ENCODE measurements around the gene KIAA0232.
"Not testable (repeated sequence)": the region's sequence is repeated elsewhere in the genome, so short reads cannot be mapped to it uniquely, and the experiment has no call there.

Gene KIAA0232

GRCh38 chr4:6756345-6756744, 26.2 kb upstream of the KIAA0232 start:
- DNase-seq (ENCODE audit: low read depth) = not testable (repeated sequence)

DNA sequence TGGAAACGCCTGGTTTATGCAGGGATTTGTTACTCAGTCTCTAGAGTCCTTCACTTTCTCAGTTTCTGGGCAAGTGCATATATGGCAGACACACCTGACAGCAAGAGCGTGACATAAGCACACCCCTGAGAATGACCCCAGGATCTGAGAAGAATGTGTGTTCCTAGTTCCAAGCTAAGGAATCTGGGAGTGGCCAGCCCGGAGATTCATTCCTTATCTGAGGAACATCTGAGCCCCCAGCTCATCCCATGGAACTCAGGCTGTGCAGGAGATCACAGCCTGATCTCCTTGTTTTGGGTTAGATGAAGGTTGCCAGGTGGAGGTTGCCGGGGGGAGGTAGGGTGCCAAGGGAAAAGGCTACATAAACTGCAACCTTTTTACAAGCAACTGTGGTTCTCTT, 23.8 kb upstream of the KIAA0232 start:
- DNase-seq (ENCODE audit: low read depth) = no peak

GRCh38 chr4:6760865-6761264, 21.7 kb upstream of the KIAA0232 start:
- no peak for DNase-seq (ENCODE audit: low read depth)

DNA sequence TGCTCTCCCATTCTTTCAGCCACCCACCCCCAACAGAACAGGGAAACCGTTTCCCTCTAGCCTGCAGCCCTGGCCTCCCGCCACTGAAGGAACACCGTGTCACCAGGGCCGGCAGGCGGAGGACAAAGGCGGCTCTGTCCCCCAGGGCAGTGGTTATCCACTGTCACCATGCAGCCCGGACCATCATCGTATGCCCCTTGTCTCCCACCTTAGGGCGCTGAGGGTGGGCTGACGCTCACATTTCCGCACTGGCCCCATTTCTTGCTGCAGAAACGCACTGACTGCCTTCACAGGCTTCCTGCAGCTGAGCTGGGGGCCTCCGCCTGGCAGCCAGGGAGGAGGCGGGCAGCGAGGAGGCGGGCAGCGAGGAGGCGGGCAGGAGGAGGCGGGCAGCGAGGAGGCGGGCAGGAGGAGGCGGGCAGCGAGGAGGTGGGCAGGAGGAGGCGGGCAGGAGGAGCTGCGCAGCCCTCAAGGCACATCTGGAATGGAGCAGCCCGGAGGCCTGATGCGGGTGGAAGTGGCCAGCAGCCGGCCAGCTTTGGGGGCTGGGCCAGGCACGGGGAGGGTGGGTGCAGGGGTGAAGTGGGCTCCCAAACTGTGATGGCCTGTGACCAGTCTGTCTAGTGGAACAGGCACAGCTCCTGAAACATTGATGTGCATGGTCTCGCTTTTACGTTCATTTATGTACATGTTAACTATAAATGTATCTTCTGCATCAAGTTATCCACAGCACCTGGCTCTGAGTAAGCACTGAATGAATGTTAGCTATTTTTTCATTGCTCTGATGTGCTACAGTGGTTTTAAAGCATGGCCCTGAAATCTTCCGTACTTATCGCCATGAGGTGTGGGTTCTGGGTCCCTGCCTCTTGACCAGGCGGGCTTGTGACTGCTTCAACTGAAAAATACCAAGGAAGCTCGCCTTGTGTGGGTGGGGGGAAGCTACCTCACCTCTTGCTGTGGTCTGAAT, 20.6 kb upstream of the KIAA0232 start:
- no peak for DNase-seq (ENCODE audit: low read depth)

DNA sequence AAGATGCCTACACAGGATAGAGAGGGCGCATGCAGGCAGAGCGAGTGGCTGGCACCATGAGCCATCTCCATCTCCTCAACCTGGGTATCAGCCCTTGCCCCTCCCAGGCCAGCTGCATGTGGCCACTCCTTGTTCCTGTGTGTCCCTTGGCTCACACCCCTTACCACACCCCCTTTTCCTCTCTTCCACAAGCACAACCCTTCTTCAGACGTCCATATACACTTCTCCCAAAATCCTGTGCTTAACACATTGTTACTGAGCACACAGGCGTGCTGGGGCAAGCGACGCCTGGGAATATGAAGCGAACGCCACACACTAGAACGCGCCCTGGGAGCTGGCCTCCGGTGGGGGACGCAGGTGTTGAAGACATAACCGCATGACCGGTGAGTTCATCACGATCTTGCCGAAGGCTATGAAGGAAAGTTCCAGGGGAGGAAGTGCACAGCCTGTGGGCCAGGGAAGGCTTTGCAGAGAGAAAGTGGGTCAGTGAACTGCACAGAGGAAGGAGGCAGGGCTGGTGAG, 19.1 kb upstream of the KIAA0232 start:
- no peak for DNase-seq (ENCODE audit: low read depth)

DNA sequence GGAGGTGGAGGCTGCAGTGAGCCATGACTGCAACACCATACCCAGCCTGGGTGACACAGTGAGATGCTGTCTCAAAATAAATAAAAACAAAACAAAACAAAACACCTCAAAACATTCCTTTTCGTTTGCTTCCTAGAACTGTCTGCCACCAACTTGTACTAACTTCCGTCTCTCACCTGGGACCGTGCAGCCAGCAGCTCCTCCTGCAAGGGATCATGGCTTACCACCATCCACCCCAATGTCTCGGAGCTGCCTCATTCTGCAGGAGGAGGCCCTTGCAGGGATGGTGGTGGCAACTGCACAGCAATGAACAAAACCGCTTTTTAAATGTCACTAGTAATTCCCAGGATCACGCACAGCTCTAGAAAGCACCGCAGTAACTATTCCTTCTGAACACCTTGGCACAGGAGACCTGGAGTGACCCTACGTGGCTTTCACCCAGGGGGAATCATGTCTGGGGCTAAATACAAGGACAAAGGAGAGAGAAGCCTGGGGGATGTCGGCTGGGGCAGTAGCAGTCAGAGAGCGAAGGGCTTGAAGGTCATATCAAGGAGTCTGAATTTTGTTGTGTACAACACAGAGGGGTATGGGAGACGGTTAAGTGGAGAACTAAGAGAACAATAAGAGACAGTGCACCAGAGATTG, 17.4 kb upstream of the KIAA0232 start:
- DNase-seq (ENCODE audit: low read depth) = no peak

DNA sequence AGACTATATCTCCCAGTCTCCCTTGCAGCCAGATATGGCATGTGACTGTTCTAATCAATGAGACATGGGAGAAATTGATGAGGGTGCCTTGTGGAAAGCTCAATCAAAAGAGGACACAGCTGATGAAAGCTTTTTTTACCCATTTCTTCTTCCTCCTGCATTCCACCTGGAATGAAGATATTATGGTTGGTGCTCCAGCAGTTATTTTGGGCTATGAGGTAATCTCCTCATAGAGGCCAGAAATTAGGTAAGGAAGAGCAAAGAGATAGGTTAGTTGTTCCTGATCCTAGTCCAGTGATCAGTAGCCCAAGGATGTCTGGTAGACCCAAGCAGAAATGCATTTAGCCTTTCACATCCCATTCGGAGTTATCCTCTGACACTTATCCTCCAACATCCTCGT, 16.8 kb upstream of the KIAA0232 start:
- no peak for DNase-seq (ENCODE audit: low read depth)

GRCh38 chr4:6767386-6767747, 15.2 kb upstream of the KIAA0232 start:
- no peak for DNase-seq (ENCODE audit: low read depth)

GRCh38 chr4:6767748-6768538, 14.6 kb upstream of the KIAA0232 start:
- no peak for DNase-seq (ENCODE audit: low read depth)

- no peak for DNase-seq (ENCODE audit: low read depth)
These were observed 14.0 kb upstream of the KIAA0232 start for GRCh38 chr4:6768539-6768905.

- DNase-seq (ENCODE audit: low read depth) = no peak
These were observed 13.1 kb upstream of the KIAA0232 start for GRCh38 chr4:6769233-6769988.

DNA sequence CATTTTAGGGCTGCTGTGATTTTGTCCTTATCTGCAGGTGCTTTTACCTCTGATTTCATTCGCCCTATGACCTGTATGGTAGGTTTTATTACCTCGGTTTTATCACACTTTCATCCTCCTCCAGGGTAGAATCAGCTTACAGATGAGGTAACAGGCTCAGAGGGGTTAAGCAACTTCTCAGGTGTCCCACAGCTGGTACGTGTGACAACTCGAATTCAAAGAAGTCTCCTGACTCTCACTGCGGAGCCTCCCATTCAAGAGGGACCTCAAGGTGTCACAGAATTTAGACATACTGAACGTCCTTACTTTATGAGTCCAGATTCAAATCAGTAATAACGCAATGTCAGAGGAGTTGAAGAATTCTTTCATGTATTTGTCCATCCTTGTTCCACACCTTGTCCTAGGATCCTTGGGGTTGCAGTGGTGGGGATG, 12.5 kb upstream of the KIAA0232 start:
- DNase-seq (ENCODE audit: low read depth) = no peak

DNA sequence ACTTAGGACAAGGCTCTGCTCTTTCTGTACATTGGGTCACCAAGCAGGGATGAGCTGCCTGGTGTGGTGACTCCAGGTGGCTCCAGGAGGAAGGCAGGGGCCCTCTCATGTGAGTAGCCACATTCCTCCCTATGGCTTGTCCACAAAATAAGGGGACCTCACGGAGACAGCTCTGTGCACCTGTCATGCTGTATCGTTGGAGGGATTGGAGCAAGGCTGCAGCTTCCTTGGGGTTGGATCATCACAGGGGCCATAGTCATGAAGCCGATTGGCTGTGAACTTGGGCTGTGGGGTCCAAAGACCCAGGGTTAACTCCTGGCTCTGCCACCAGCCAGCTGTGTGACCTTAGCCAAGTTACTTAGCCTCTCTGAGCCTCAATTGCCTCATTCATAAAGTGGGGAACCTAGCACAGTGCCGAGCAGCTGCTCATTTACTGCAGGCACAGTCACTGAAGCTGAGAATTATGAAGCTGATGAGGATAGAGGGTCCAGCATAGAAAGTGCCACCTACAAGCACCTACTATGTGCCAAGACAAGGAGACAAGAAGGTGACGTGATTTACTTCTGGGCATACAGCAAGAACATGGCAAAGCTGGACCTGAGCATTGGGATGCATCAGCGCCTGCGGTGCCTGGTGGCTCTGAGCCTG, 11.8 kb upstream of the KIAA0232 start:
- no peak for DNase-seq (ENCODE audit: low read depth)

DNA sequence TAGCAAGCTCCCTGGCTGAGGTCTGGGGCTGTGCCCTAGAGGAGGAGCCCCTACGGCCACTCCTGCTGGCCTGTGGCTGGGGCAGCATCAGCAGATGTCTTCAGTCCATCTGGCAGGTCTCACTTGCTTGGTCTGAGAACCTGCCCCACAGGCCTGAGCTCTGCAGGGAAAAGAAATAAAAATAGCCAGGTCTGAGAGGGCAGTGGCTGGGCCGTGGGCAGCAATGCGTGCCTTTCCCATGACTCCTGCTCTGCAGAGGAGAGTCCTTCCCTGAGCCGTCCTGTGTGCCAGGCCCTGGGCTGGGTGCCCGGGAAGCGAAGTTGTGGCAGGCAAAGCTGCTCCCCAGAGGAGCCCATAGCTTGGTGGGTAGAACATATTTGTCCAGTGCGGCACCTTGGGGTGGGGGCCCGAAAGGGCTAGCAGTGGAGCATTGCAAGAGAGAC, 11.3 kb upstream of the KIAA0232 start:
- no peak for DNase-seq (ENCODE audit: low read depth)

DNA sequence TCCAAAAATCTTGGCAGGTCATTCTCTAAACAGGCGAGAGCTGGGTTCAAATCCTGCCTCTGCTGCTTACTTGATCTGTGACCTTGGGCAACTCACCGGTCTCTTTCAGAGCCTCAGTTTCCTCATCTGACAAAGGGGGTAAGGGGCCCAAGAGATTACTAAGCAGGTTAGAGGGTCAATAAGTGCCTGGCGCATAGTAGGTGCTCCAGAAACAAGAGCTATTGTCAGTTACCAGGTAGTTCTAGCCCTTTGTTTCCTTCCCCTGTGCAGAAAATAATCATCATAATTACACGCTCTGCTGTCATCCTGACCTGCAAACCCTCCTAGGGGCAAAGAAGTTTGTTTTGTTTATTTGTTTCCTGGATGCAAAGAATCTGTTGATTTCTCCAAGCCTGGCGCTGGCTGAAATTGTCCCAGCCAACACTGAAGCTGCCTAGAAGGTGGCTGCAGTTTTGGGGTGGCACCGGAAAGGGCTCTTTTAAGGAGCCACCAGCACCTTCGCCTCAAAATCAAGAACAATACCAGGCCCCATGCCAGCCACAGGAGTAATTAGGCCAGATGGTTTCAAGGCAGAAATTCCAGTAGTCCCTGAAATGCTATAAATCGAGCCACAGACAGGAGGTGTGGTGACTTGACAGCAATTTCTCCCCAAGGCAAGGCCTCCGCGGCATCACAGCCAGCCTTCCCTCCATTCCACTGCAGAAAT, 10.2 kb upstream of the KIAA0232 start:
- DNase-seq (ENCODE audit: low read depth) = no peak

DNA sequence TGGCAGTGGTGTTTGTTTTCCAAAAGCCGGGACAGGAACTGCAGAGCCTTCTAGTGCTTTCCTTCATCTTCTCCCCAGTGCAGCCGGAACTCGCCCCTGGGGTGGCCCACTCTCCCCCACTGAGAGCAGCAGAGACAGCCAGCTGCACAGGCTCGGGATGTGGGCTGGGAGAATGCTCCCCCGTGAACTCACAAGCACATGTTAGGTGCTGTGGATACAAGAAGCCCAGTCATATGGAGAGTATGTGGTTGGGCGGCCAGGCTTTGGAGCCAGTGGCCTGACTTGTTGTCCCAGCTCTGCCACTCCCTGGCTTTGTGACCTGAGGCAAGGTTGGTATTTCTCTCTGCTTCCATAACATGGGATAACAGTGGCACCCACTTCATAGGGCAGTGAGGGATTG, 9.4 kb upstream of the KIAA0232 start:
- no peak for DNase-seq (ENCODE audit: low read depth)

- no peak for DNase-seq (ENCODE audit: low read depth)
These were observed 8.6 kb upstream of the KIAA0232 start for GRCh38 chr4:6773616-6774540.

- no peak for DNase-seq (ENCODE audit: low read depth)
These were observed 6.8 kb upstream of the KIAA0232 start for GRCh38 chr4:6775746-6776145.

GRCh38 chr4:6776920-6777635, 5.4 kb upstream of the KIAA0232 start:
- DNase-seq (ENCODE audit: low read depth) = no peak

Data from T follicular helper cell (primary cell).